Transverse colon (tissue), 4 donors: Measurements from ENCODE around the gene CCDC154. TPM values are rescaled to one million over a fixed set of nuclear protein-coding genes. Genes with fewer than 3 reads are reported as not detected.
"Not testable (repeated sequence)": the region's sequence is repeated elsewhere in the genome, so short reads cannot be mapped to it uniquely, and the experiment has no call there.

Experiments
- DNase-seq: peaks from one replicate; pipeline ENCODE4 v3.0.0-alpha.2; 2019
- H3K27ac ChIP-seq, 4 donors: fragments of 200-600 bp; sonication (generic); 2 replicates each; pipeline ENCODE4 v1.5.1; 2016 to 2018; ENCODE audit warnings: inconsistent platforms in 4 of 4
- H3K27me3 ChIP-seq: fragments of 200-600 bp; sonication (generic); 2 replicates; pipeline ENCODE4 v1.5.1; 2017; ENCODE audit warnings: inconsistent platforms
- H3K36me3 ChIP-seq, 4 donors: fragments of 200-600 bp; sonication (generic); 2 replicates each; pipeline ENCODE4 v1.5.1; 2017 to 2019; ENCODE audit warnings: inconsistent platforms in 4 of 4
- H3K4me1 ChIP-seq, 4 donors: fragments of 200-600 bp; sonication (generic); 2 replicates each; pipeline ENCODE4 v1.5.1; 2017 to 2020; ENCODE audit warnings: inconsistent platforms in 4 of 4
- H3K4me3 ChIP-seq, 4 donors: fragments of 200-600 bp; sonication (generic); 1 replicate in 1 of 4; 2 replicates in 3 of 4; pipeline versions ENCODE4 v1.5.1 to v1.6.1; 2017 to 2019; ENCODE audit warnings: inconsistent platforms in 4 of 4
- H3K9me3 ChIP-seq, 2 donors: fragments of 200-600 bp; sonication (generic); 2 replicates each; pipeline ENCODE4 v1.5.1; 2017 to 2019; ENCODE audit warnings: inconsistent platforms in 2 of 2
- CTCF ChIP-seq, 5 experiments: fragments of 200-600 bp in 3 of 5; fragments of 450-650 bp in 2 of 5; sonication (generic) in 3 of 5; IDR thresholded peaks; 1 replicate in 2 of 5; 2 replicates in 3 of 5; pipeline ENCODE4 v1.5.1; 2016 to 2017; ENCODE audit warnings: antibody characterized with exemption in 5 of 5, inconsistent platforms in 3 of 5, mild to moderate bottlenecking in 2 of 5, moderate library complexity in 1 of 5
- EP300 ChIP-seq: sonication (generic); formaldehyde crosslinking; IDR thresholded peaks from one replicate; pipeline ENCODE4 v1.6.1; 2017; ENCODE audit warnings: antibody characterized with exemption, low read depth
- POLR2A ChIP-seq: fragments of 450-650 bp; IDR thresholded peaks from one replicate; pipeline ENCODE4 v1.6.1; 2016; ENCODE audit warnings: antibody characterized with exemption, mild to moderate bottlenecking, moderate library complexity
- POLR2AphosphoS5 ChIP-seq, 3 donors: sonication (generic); formaldehyde crosslinking; IDR thresholded peaks; one replicate each; pipeline ENCODE4 v1.6.1; 2016; ENCODE audit warnings: antibody characterized with exemption in 3 of 3
- WGBS, 2 donors: methylation state at CpG; one replicate each; pipeline ENCODE4 v1.1.5; 2018; ENCODE audit warnings: low coverage in 1 of 2; 5-methylcytosine and 5-hydroxymethylcytosine counted together
- in situ Hi-C, 4 donors: fragments of 200-750 bp; cut with MboI; loops; one replicate each; pipeline versions ENCODE4 v1.15.0 to v1.15.1; 2017; ENCODE audit warnings: low sequenced_read_pairs in 3 of 4, low pct_ligation_motif_present in 1 of 4, low pct_unique_long_range_greater_than_20kb in 1 of 4
- intact Hi-C: fragments of 100-400 bp; cut with DNase I; formaldehyde crosslinking; loops from one replicate; pipeline ENCODE4 v1.15.1; 2023; ENCODE audit warnings: low total_unique reads
- total RNA-seq, 4 donors: library from RNA; depleted of rRNA; stranded (reverse); fragments of >200 nt; gene quantifications; one replicate each; pipeline ENCODE4 v1.1.0, GENCODE V29; 2016

Gene CCDC154
- total RNA-seq, 4 donors from 2014 or later, result 0.16 to 0.41 TPM; not detected in 2

DNA sequence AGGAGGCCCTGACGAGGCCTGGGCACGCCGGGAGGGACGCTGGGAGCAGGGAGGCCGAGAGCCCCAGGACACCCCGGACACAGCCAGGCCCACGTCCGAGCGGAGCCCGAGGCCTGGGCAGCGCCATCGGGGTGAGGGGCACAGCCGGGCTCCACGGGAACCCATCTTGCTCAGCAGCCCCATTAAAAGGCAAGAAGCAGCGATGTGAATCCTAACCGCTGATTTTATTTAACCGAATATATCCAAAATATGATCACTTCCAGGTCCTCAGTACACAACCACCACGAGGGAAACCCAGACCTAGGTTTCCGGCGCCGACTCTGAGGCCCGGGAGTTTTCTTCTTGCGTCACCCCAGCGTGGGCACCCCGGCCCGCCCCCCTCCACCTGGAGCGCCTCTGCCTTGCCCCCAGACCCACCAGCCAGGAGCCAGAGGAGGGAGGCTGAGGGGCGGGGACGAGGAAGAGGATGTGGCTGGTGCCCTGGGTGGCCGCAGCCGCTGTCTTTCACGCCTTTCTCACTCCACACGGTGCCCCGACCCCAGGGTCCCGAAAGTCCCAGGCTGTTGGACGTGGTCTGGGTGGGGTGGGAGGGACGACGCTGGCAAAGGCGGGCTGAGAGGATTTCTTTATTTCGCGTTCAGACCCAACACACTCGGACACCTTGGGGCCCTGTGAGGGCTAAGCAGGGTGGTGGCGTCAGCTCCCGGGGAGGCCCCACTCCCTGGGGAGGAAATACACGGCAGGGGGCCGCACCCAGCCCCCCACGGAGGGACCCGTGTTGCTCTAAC, 568 bp upstream of the CCDC154 start:
- Histone ChIP-seq H3K36me3 (peaks cover 0 to 11% (median 3%) of the 10 kb centered on the region in 4 donors), H3K4me3 (no peak overlapping the region), H3K4me1 (no peaks in the 10 kb centered on the region), H3K27ac (no peak overlapping the region), H3K27me3 (no peaks in the 10 kb centered on the region), H3K9me3 (no peaks in the 10 kb centered on the region)
- in situ Hi-C loops, result no loop called here
- WGBS, 2 donors, result 85% methylated on average over 33 of the region's 48 CpGs; no CpG with 5 or more reads in 1 of the 2 donors
- intact Hi-C loops, result no loop called here
- TF ChIP-seq POLR2AphosphoS5 (IDR thresholded peaks at IDR 0.05), result no peak
- no peak for TF ChIP-seq CTCF (IDR thresholded peaks at IDR 0.05)
- no peak for TF ChIP-seq EP300
- no peak for TF ChIP-seq POLR2A
- no peak for DNase-seq

GRCh38 chr16:1443403-1443973, 868 bp downstream of the CCDC154 start:
- peaks cover 0 to 10% (median 3%) of the 10 kb centered on the region in 4 donors for H3K36me3 ChIP-seq
- no peak overlapping the region for H3K27ac ChIP-seq
- 80% methylated on average over 29 of the region's 38 CpGs; no CpG with 5 or more reads in 1 of the 2 donors for WGBS, 2 donors
- no peaks in the 10 kb centered on the region for H3K9me3 ChIP-seq
- DNase-seq, result no peak
- H3K4me1 ChIP-seq, result no peaks in the 10 kb centered on the region
- in situ Hi-C loops, result no loop called here
- H3K27me3 ChIP-seq, result no peaks in the 10 kb centered on the region
- intact Hi-C loops, result no loop called here
- no peak overlapping the region for H3K4me3 ChIP-seq
- TF ChIP-seq POLR2AphosphoS5 (IDR thresholded peaks at IDR 0.05), result no peak
- TF ChIP-seq CTCF (IDR thresholded peaks at IDR 0.05), result no peak
- TF ChIP-seq POLR2A, result no peak
- no peak for TF ChIP-seq EP300

- Histone ChIP-seq H3K27me3 (no peaks in the 10 kb centered on the region), H3K4me3 (no peak overlapping the region), H3K36me3 (peaks cover 0 to 6% (median 3%) of the 10 kb centered on the region in 4 donors), H3K27ac (no peak overlapping the region), H3K4me1 (no peaks in the 10 kb centered on the region), H3K9me3 (no peaks in the 10 kb centered on the region)
- TF ChIP-seq EP300, result no peak
- TF ChIP-seq POLR2AphosphoS5 (IDR thresholded peaks at IDR 0.05), result no peak
- no peak for DNase-seq
- intact Hi-C loops (no loop called here), in situ Hi-C loops (no loop called here)
- WGBS, 2 donors, result 85% methylated on average over 21 of the region's 24 CpGs; no CpG with 5 or more reads in 1 of the 2 donors
These were observed 1.7 kb downstream of the CCDC154 start for GRCh38 chr16:1442697-1443096.

GRCh38 chr16:1441391-1441829, 2.9 kb downstream of the CCDC154 start:
- in situ Hi-C loops, result no loop called here
- intact Hi-C loops, result no loop called here
- Histone ChIP-seq H3K4me1 (no peaks in the 10 kb centered on the region), H3K36me3 (peaks cover 0 to 3% (median 0%) of the 10 kb centered on the region in 4 donors), H3K27ac (no peak overlapping the region), H3K9me3 (no peaks in the 10 kb centered on the region), H3K4me3 (no peak overlapping the region), H3K27me3 (no peaks in the 10 kb centered on the region)
- no peak for DNase-seq
- WGBS, 2 donors, result 84 to 100% methylated on average over 1 to 22 of the region's 22 CpGs
- TF ChIP-seq POLR2AphosphoS5 (IDR thresholded peaks at IDR 0.05) (no peak), EP300 (no peak), POLR2A (no peak), CTCF (IDR thresholded peaks at IDR 0.05) (no peak)

- WGBS, 2 donors, result 89 to 100% methylated on average over 1 to 4 of the region's 4 CpGs
- intact Hi-C loops, in situ Hi-C loops, H3K27ac ChIP-seq, H3K36me3 ChIP-seq, H3K27me3 ChIP-seq, DNase-seq, H3K4me3 ChIP-seq, H3K4me1 ChIP-seq, H3K9me3 ChIP-seq: not testable (repeated sequence)
These were observed 4.7 kb downstream of the CCDC154 start for GRCh38 chr16:1439699-1440074.
